K562 (cell line): ENCODE results near the gene LRRC8E. TPM values are rescaled to one million over a fixed set of nuclear protein-coding genes. Genes with fewer than 3 reads are reported as not detected.
"Not testable (repeated sequence)": the region's sequence is repeated elsewhere in the genome, so short reads cannot be mapped to it uniquely, and the experiment has no call there.

Source experiments
- ATAC-seq: fragments of 200-7000 bp; cut with Tn5 transposase; 3 replicates; pipeline ENCODE4 v1.9.1; 2020; ENCODE audit warnings: moderate library complexity
- BruUV-seq: library from RNA; stranded (reverse); fragments of 400-500 nt; replicated peaks from 2 replicates; lab custom pipeline; 2021; lab: Mats Ljungman, UMichigan
- CTCF ChIA-PET: fragments of 300-600 bp; formaldehyde crosslinking; extraction: SDS; loops from one replicate; lab custom pipeline; 2021; ENCODE audit warnings: low intra/inter-chr PET ratio; lab: Yijun Ruan, JAX
- POLR2A ChIA-PET: fragments of 300-600, 350-650 bp; sonication (Branson Sonifier 250); formaldehyde crosslinking; extraction: SDS; loops from one replicate; lab custom pipeline; 2021; ENCODE audit warnings: antibody characterized with exemption, inconsistent platforms; lab: Yijun Ruan, JAX
- DNase-seq, 4 experiments: peaks; one replicate each; pipeline versions ENCODE4 v3.0.0 to v3.0.0-alpha.2; 2011 to 2018; ENCODE audit warnings: low spot score in 3 of 4, mixed read lengths in 3 of 4; ENCODE audit errors: extremely low read depth in 1 of 4
- FAIRE-seq: peaks from 2 replicates; lab custom pipeline; 2011; peaks lifted over from hg19 to GRCh38; lab: Jason Lieb, UNC
- H2AFZ ChIP-seq: 2 replicates; pipeline ENCODE4 v1.6.0; 2011; ENCODE audit warnings: low read depth, low read length, control low read depth, inconsistent platforms
- H3K27ac ChIP-seq: fragments of 200-600 bp; 3 replicates; pipeline ENCODE4 v1.8.0; 2011; ENCODE audit warnings: low read depth, mild to moderate bottlenecking, control low read depth, inconsistent platforms, low read length, moderate library complexity, mixed read lengths; ENCODE audit errors: extremely low read depth
- H3K27me3 ChIP-seq, 2 experiments: fragments of 300-600 bp in 1 of 2; 2 replicates in 1 of 2; 3 replicates in 1 of 2; pipeline versions ENCODE4 v1.6.0 to v1.8.0; 2011; ENCODE audit warnings: inconsistent platforms in 2 of 2, low read length in 2 of 2, mild to moderate bottlenecking in 1 of 2, mixed read lengths in 1 of 2, moderate library complexity in 1 of 2; ENCODE audit not compliant: control insufficient read depth in 2 of 2, insufficient read depth in 2 of 2
- H3K36me3 ChIP-seq: fragments of 300-600 bp; 3 replicates; pipeline ENCODE4 v1.8.0; 2011; ENCODE audit warnings: mild to moderate bottlenecking, low read length, inconsistent platforms; ENCODE audit not compliant: control insufficient read depth, insufficient read depth
- H3K4me1 ChIP-seq, 2 experiments: fragments of 200-600 bp in 1 of 2; replicated peaks in 1 of 2; 2 replicates in 1 of 2; 3 replicates in 1 of 2; pipeline versions ENCODE4 v1.5.1 to v1.8.0; 2011; ENCODE audit warnings: inconsistent platforms in 2 of 2, low read length in 2 of 2, mild to moderate bottlenecking in 1 of 2, mixed read lengths in 1 of 2, moderate library complexity in 1 of 2; ENCODE audit not compliant: control insufficient read depth in 2 of 2, insufficient read depth in 2 of 2
- H3K4me2 ChIP-seq: 2 replicates; pipeline ENCODE4 v1.6.1; 2011; ENCODE audit warnings: low read length, control low read depth, inconsistent platforms, mixed read lengths; ENCODE audit not compliant: insufficient read depth
- H3K4me3 ChIP-seq: fragments of 200-600 bp; sonication (generic), shearing (Covaris generic); 2 replicates; pipeline ENCODE4 v1.5.1; 2016; ENCODE audit warnings: control low read depth, inconsistent platforms
- H3K79me2 ChIP-seq: fragments of 200-600 bp; 3 replicates; pipeline ENCODE4 v1.8.0; 2011; ENCODE audit warnings: low read length, inconsistent platforms; ENCODE audit not compliant: control insufficient read depth, insufficient read depth
- H3K9ac ChIP-seq, 2 experiments: 2 replicates each; pipeline versions ENCODE4 v1.6.0 to v1.6.1; 2011; ENCODE audit warnings: low read depth in 2 of 2, low read length in 2 of 2, control low read depth in 1 of 2, inconsistent platforms in 1 of 2, mild to moderate bottlenecking in 1 of 2, mixed read lengths in 1 of 2; ENCODE audit not compliant: insufficient read depth in 1 of 2
- H3K9me1 ChIP-seq: one replicate; pipeline ENCODE4 v1.6.0; 2011; ENCODE audit warnings: inconsistent platforms, mild to moderate bottlenecking, low read length, moderate library complexity; ENCODE audit not compliant: control insufficient read depth, insufficient read depth
- H3K9me3 ChIP-seq: replicated peaks from 2 replicates; pipeline ENCODE4 v1.5.1; 2011; ENCODE audit warnings: low read depth, low read length, inconsistent platforms; ENCODE audit not compliant: control insufficient read depth, insufficient read depth
- H4K20me1 ChIP-seq: replicated peaks from 2 replicates; pipeline ENCODE4 v1.6.1; 2011; ENCODE audit warnings: low read length, inconsistent platforms, mixed read lengths; ENCODE audit not compliant: control insufficient read depth, insufficient read depth
- ARID1B ChIP-seq: fragments of 450-650 bp; IDR thresholded peaks from 2 replicates; pipeline ENCODE4 v1.6.1; 2016; ENCODE audit warnings: antibody characterized with exemption, mild to moderate bottlenecking, inconsistent platforms
- ATF7 ChIP-seq: fragments of 450-650 bp; IDR thresholded peaks from 2 replicates; pipeline ENCODE4 v1.7.1; 2014; ENCODE audit warnings: mild to moderate bottlenecking, moderate library complexity
- CCNT2 ChIP-seq: IDR thresholded peaks from 2 replicates; pipeline ENCODE4 v1.6.1; 2011; ENCODE audit warnings: borderline replicate concordance, low read depth, mild to moderate bottlenecking, moderate library complexity, mixed read lengths, low read length; ENCODE audit not compliant: insufficient read length; ENCODE audit errors: extremely low read depth
- EP300 ChIP-seq: IDR thresholded peaks from 2 replicates; pipeline ENCODE4 v1.6.1; 2012; ENCODE audit warnings: low read length, improper control_type of control experiment
- EZH2 ChIP-seq: IDR thresholded peaks from 2 replicates; pipeline ENCODE4 v1.6.1; 2012; ENCODE audit warnings: low read depth, mild to moderate bottlenecking, inconsistent platforms, low read length, borderline replicate concordance
- LEF1 ChIP-seq: fragments of 450-650 bp; IDR thresholded peaks from 2 replicates; pipeline ENCODE4 v1.6.1; 2016; ENCODE audit warnings: mild to moderate bottlenecking
- MAZ ChIP-seq, 2 experiments: fragments of 450-650 bp in 1 of 2; sonication (generic) in 1 of 2; formaldehyde crosslinking; IDR thresholded peaks in 1 of 2; conservative IDR thresholded peaks in 1 of 2; 2 replicates each; pipeline versions ENCODE4 v1.4.0 to v1.5.0; 2020; ENCODE audit warnings: mild to moderate bottlenecking in 1 of 2, missing genetic modification reagents in 1 of 2
- NEUROD1 ChIP-seq: fragments of 150-350 bp; IDR thresholded peaks from 2 replicates; pipeline ENCODE4 v1.6.1; 2014; ENCODE audit warnings: borderline replicate concordance, low read length, low read depth; ENCODE audit not compliant: partially characterized antibody
- NR2C1 ChIP-seq, 2 experiments: fragments of 450-650 bp; IDR thresholded peaks; 2 replicates each; pipeline ENCODE4 v1.6.1; 2017; ENCODE audit warnings: mild to moderate bottlenecking in 2 of 2, antibody characterized with exemption in 1 of 2, inconsistent platforms in 1 of 2, missing compliant biosample characterization in 1 of 2, missing genetic modification characterization in 1 of 2
- RBM14 ChIP-seq: fragments of 200-400 bp; formaldehyde crosslinking; IDR thresholded peaks from 2 replicates; pipeline ENCODE4 v1.6.1; 2018; ENCODE audit warnings: low read depth, mild to moderate bottlenecking, low read length, moderate library complexity, borderline replicate concordance; ENCODE audit not compliant: insufficient read depth
- SUPT5H ChIP-seq: fragments of 450-650 bp; IDR thresholded peaks from 2 replicates; pipeline ENCODE4 v1.6.1; 2016
- ZNF316 ChIP-seq: fragments of 450-650 bp; IDR thresholded peaks from 2 replicates; pipeline ENCODE4 v1.6.1; 2016
- WGBS: fragments of 100-300 bp; shearing (Covaris generic); methylation state at CpG from one replicate; pipeline ENCODE4 v1.1.6; 2016; ENCODE audit warnings: low coverage, mixed read lengths; ENCODE audit not compliant: insufficient coverage; ENCODE audit errors: missing lambda C conversion rate; 5-methylcytosine and 5-hydroxymethylcytosine counted together
- in situ Hi-C: fragments of 300-500 bp; cut with MboI; formaldehyde crosslinking; loops from 4 replicates; pipeline ENCODE4 v1.15.0; 2018; ENCODE audit warnings: inconsistent platforms, mixed read lengths
- intact Hi-C: fragments of 100-400 bp; cut with micrococcal nuclease; formaldehyde crosslinking; loops from 2 replicates; pipeline ENCODE4 v1.14.2; 2022
- polyA plus RNA-seq, 8 experiments: library from polyadenylated mRNA; depleted of rRNA in 4 of 8; stranded (reverse) in 5 of 8; unstranded in 3 of 8; fragments of >200 nt; fragmentation: Nextera tagmentation in 2 of 8; fragmentation: Illumina TruSeq in 1 of 8; extraction: Ambion mirVana in 2 of 8; extraction: Trizol in 1 of 8; gene quantifications; 2 replicates each; pipeline versions ENCODE4 v1.2.1 to v1.2.3, GENCODE V29; 2011 to 2014; ENCODE audit warnings: inconsistent platforms in 1 of 8, missing spikeins in 1 of 8
- total RNA-seq, 7 experiments: library from RNA; depleted of rRNA in 6 of 7; stranded (reverse); fragments of >200 nt in 6 of 7; fragmentation: Illumina TruSeq in 2 of 7; extraction: Trizol in 2 of 7; gene quantifications; 2 replicates each; pipeline versions ENCODE4 v1.2.1 to v1.2.3, GENCODE V29; 2011 to 2021; ENCODE audit warnings: low replicate concordance in 1 of 7
- TF ChIP-seq, protein P1 (sequence below), 3 experiments: IDR thresholded peaks in 2 of 3; conservative IDR thresholded peaks in 1 of 3; 2 replicates each; pipeline ENCODE4 v1.5.1; 2011 to 2012; ENCODE audit warnings: low read length in 3 of 3, mild to moderate bottlenecking in 3 of 3, control low read depth in 2 of 3, improper control_type of control experiment in 1 of 3, inconsistent platforms in 1 of 3, low read depth in 1 of 3, mixed read lengths in 1 of 3, moderate library complexity in 1 of 3; ENCODE audit not compliant: insufficient read depth in 2 of 3
- TF ChIP-seq, protein P2 (sequence below), 2 experiments: fragments of 450-650 bp; conservative IDR thresholded peaks; 2 replicates each; pipeline ENCODE4 v1.6.1; 2017; ENCODE audit warnings: mild to moderate bottlenecking in 2 of 2, moderate library complexity in 2 of 2

The LRRC8E gene
- total and polyA plus RNA-seq, 9 of the 15 experiments (the other 6 are each of a cell fraction or from before 2014, with no cell fraction given) = 0.08 to 5.7 (median 3.5) TPM; not detected in 1

DNA sequence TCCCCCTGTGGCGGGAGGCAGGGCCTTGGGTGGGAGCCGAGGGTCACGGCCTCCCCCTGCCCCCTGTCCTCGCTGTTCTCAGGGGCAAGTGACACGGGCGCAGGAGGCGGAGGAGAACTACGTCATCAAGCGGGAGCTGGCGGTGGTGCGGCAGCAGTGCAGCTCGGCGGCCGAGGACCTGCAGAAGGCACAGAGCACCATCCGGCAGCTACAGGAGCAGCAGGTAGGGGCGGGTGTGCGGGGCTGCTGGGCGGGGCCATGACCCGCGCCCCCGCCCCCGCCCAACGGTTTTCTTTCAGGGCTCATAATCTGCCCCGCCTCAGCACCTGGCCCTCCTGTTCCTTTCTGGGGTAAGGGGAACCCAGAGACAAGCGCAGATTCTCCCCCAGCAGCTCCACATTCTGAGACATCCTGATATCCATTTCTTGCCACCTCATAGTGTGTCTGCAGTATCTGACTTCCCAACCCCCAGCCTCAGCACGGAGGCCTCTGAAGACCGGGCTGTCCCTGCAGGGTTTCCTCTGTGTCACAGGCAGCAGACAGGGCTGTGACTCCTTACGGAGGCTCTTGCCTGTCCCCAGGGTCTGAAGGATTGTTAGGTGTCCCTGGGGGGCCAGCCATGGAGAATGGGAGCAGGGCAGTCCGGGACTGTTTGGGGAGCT is 30.1 kb upstream of the LRRC8E start (continued):
- TF ChIP-seq ATF7 (peak; percentile 87), ARID1B (0 out of 2 replicates have a peak, but pooled peaks have one; percentile 32), RBM14 (no peak), LEF1 (peak; percentile 48; the same call in 1 of the 2 replicates), MAZ (CRISPR knock-in tag; conservative IDR thresholded peaks at IDR 0.05 in 1 of 2, IDR thresholded peaks at IDR 0.05 in 1 of 2) (peak in 1 of 2 experiments; percentile 77; a peak in 1 of 4 replicates), SUPT5H (peak; percentile 48; the same call in 1 of the 2 replicates), CCNT2 (peak; percentile 46), NEUROD1 (no peak), EP300 (peak; percentile 29; the same call in 1 of the 2 replicates), ZNF316 (peak; percentile 36; the same call in 1 of the 2 replicates), EZH2 (no peak), NR2C1 (IDR thresholded peaks at IDR 0.05) (no peak), NR2C1 (tag; IDR thresholded peaks at IDR 0.05) (no peak)
- TF ChIP-seq, protein P1, sequence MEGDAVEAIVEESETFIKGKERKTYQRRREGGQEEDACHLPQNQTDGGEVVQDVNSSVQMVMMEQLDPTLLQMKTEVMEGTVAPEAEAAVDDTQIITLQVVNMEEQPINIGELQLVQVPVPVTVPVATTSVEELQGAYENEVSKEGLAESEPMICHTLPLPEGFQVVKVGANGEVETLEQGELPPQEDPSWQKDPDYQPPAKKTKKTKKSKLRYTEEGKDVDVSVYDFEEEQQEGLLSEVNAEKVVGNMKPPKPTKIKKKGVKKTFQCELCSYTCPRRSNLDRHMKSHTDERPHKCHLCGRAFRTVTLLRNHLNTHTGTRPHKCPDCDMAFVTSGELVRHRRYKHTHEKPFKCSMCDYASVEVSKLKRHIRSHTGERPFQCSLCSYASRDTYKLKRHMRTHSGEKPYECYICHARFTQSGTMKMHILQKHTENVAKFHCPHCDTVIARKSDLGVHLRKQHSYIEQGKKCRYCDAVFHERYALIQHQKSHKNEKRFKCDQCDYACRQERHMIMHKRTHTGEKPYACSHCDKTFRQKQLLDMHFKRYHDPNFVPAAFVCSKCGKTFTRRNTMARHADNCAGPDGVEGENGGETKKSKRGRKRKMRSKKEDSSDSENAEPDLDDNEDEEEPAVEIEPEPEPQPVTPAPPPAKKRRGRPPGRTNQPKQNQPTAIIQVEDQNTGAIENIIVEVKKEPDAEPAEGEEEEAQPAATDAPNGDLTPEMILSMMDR (IDR thresholded peaks at IDR 0.05 in 2 of 3, conservative IDR thresholded peaks at IDR 0.05 in 1 of 3; ENCODE audit: insufficient read depth in 2 of 3, low read depth in 1 of 3, low read length in 3 of 3) = peak in 1 of 3 experiments; percentile 27; a peak in 1 of 6 replicates
- TF ChIP-seq, protein P2, sequence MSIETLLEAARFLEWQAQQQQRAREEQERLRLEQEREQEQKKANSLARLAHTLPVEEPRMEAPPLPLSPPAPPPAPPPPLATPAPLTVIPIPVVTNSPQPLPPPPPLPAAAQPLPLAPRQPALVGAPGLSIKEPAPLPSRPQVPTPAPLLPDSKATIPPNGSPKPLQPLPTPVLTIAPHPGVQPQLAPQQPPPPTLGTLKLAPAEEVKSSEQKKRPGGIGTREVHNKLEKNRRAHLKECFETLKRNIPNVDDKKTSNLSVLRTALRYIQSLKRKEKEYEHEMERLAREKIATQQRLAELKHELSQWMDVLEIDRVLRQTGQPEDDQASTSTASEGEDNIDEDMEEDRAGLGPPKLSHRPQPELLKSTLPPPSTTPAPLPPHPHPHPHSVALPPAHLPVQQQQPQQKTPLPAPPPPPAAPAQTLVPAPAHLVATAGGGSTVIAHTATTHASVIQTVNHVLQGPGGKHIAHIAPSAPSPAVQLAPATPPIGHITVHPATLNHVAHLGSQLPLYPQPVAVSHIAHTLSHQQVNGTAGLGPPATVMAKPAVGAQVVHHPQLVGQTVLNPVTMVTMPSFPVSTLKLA (conservative IDR thresholded peaks at IDR 0.05) = 0 out of 4 replicates have a peak, but pooled peaks of 1 of the 2 experiments have one; percentile 22

DNA sequence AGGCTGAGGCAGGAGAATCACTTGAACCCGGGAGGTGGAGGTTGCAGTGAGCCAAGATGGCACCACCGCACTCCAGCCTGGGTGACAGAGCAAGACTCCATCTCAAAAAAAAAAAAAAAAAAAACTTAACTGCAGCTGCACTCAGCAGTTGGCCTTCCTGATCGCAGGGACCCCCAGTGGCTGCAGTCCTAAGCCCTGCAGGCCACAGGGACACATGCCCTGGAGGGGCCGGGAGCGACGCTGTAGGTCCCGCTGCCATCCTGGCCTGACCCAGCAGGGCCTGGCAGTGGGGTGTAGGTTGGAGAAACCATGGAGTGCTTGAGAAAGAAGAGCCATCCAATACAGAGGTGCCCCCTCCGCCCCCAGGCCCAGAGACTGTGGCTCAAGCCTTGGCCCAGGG is 29.2 kb upstream of the LRRC8E start:
- H3K9me1 ChIP-seq, in situ Hi-C loops, CTCF ChIA-PET, H2AFZ ChIP-seq, H3K27ac ChIP-seq, DNase-seq, intact Hi-C loops, FAIRE-seq, BruUV-seq, H3K9me3 ChIP-seq, H3K4me2 ChIP-seq, ATAC-seq, H3K4me3 ChIP-seq, H3K36me3 ChIP-seq, H4K20me1 ChIP-seq, H3K79me2 ChIP-seq, H3K27me3 ChIP-seq: not testable (repeated sequence)
- POLR2A ChIA-PET = interaction anchor here (0.6 to 2.9 kb wide), 3 partner anchors 10 to 56 kb away, joined by 3 to 14 read pairs (median 3); no protein-coding TSS in a partner anchor
- Histone ChIP-seq H3K9ac (peak overlapping the region in 1 of 2 experiments; percentile 74; a peak in 1 of 4 replicates), H3K4me1 (peaks cover 17 to 80% of the 10 kb centered on the region in 2 experiments)
- 91% methylated on average over 8 of the region's 8 CpGs for WGBS
